Mesendoderm (in vitro differentiated cells): ENCODE results near the gene DRD5. TPM values are rescaled to one million over a fixed set of nuclear protein-coding genes. Genes with fewer than 3 reads are reported as not detected.

Experiments used
- small RNA-seq: library from polyadenylated mRNA; stranded (forward); fragments of <200 nt; extraction: miRNeasy Mini kit (QIAGEN cat#:217004); gene quantifications from one replicate; pipeline ENCODE3, GENCODE V24; 2013; ENCODE audit not compliant: insufficient read depth

The DRD5 gene

Small RNAs within 50 kb of the gene (small RNA-seq; reads per million reads assigned to genes)
- not detected for gene RNA5SP154
